B cell (primary cell): ENCODE data around the gene GSG1.

Experiments
- EZH2 ChIP-seq: IDR thresholded peaks from 2 replicates; pipeline ENCODE4 v1.6.1; 2012; ENCODE audit warnings: borderline replicate concordance, low read depth, mild to moderate bottlenecking, moderate library complexity, low read length; ENCODE audit not compliant: insufficient read depth, poor library complexity, severe bottlenecking
- TF ChIP-seq, protein P1 (sequence below): fragments of 200-600 bp; IDR thresholded peaks from one replicate; pipeline ENCODE4 v1.8.0; 2022; ENCODE audit warnings: antibody characterized with exemption, mild to moderate bottlenecking

GRCh38 chr12:13100882-13101769 is 2.3 kb downstream of the GSG1 start:
- TF ChIP-seq, protein P1, sequence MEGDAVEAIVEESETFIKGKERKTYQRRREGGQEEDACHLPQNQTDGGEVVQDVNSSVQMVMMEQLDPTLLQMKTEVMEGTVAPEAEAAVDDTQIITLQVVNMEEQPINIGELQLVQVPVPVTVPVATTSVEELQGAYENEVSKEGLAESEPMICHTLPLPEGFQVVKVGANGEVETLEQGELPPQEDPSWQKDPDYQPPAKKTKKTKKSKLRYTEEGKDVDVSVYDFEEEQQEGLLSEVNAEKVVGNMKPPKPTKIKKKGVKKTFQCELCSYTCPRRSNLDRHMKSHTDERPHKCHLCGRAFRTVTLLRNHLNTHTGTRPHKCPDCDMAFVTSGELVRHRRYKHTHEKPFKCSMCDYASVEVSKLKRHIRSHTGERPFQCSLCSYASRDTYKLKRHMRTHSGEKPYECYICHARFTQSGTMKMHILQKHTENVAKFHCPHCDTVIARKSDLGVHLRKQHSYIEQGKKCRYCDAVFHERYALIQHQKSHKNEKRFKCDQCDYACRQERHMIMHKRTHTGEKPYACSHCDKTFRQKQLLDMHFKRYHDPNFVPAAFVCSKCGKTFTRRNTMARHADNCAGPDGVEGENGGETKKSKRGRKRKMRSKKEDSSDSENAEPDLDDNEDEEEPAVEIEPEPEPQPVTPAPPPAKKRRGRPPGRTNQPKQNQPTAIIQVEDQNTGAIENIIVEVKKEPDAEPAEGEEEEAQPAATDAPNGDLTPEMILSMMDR, result no peak
- no peak for TF ChIP-seq EZH2
